Omental fat pad (tissue), 4 donors: ENCODE measurements around the gene ACAT2. TPM values are rescaled to one million over a fixed set of nuclear protein-coding genes. Genes with fewer than 3 reads are reported as not detected.
"Not testable (repeated sequence)": the region's sequence is repeated elsewhere in the genome, so short reads cannot be mapped to it uniquely, and the experiment has no call there.

Source experiments
- ATAC-seq: fragments of 150-250 bp; one replicate; pipeline ENCODE4 v1.9.1; 2016; ENCODE audit warnings: mild to moderate bottlenecking, moderate library complexity; ENCODE audit not compliant: low FRiP score
- DNase-seq: peaks from one replicate; pipeline ENCODE4 v3.0.0-alpha.2; 2019; ENCODE audit warnings: low spot score
- total RNA-seq, 4 donors: library from RNA; depleted of rRNA; stranded (reverse); fragments of >200 nt; gene quantifications; one replicate each; pipeline ENCODE4 v1.1.0, GENCODE V29; 2016
- TF ChIP-seq, protein P1 (sequence below), 3 donors: fragments of 450-650 bp; IDR thresholded peaks; one replicate each; pipeline ENCODE4 v1.5.1; 2016 to 2017; ENCODE audit warnings: antibody characterized with exemption in 3 of 3, mild to moderate bottlenecking in 3 of 3, moderate library complexity in 2 of 3

Gene ACAT2
- total RNA-seq, 4 donors from 2014 or later: 4.6 to 15.1 (median 6.5) TPM

DNA sequence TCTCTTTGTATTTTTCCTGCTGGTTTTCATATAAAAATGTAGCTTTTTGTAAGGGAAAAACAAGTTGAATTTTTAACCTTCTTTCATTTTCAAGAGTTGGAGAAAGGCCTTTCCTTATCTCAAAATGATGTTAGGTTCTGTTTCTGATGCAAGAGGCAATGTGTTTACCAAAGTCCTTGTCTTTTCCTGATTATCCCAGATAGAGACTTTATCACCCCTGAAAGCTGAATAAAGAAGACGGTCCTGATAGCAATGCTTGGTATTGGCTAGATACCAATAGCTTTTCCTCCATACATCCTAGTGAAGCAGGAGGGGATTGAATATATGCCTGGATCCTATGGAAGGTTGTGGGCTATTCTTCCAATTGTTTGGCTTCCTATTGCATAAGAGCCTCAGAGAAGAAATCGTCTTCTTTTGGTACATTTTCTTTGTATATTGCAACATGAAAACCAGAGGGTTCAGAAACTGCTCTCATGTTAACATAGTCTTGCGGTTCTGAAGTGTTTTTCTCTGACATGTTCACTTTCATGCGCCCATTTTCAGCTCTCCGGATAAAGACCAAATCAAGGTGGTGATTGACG is 43.7 kb downstream of the ACAT2 start:
- DNase-seq (no peak), ATAC-seq (no peak)
- TF ChIP-seq, protein P1, sequence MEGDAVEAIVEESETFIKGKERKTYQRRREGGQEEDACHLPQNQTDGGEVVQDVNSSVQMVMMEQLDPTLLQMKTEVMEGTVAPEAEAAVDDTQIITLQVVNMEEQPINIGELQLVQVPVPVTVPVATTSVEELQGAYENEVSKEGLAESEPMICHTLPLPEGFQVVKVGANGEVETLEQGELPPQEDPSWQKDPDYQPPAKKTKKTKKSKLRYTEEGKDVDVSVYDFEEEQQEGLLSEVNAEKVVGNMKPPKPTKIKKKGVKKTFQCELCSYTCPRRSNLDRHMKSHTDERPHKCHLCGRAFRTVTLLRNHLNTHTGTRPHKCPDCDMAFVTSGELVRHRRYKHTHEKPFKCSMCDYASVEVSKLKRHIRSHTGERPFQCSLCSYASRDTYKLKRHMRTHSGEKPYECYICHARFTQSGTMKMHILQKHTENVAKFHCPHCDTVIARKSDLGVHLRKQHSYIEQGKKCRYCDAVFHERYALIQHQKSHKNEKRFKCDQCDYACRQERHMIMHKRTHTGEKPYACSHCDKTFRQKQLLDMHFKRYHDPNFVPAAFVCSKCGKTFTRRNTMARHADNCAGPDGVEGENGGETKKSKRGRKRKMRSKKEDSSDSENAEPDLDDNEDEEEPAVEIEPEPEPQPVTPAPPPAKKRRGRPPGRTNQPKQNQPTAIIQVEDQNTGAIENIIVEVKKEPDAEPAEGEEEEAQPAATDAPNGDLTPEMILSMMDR (IDR thresholded peaks at IDR 0.05): no peak

DNA sequence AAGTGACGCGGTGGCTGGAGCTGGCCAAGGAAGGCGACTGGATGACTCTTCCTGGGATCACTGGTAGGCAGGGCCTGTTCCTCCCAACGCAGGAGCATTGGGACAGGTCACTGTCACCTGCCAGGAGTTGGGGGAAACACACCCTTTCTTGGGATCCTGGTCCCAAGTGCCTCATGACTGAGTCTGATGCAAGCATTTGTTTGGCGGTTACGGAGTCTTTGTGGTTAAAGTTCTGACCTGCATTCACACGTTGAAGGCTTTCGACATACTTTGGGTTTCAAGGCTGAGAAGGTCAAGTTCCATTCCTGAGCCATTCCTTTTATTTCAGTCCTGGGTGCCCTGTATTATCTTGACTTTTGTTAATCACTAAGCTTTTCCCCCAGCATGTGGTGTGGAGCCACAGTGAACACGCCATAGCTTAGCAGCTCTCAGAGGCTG is 44.2 kb downstream of the ACAT2 start:
- ATAC-seq (no peak), DNase-seq (no peak)
- TF ChIP-seq, protein P1 (IDR thresholded peaks at IDR 0.05): no peak

DNA sequence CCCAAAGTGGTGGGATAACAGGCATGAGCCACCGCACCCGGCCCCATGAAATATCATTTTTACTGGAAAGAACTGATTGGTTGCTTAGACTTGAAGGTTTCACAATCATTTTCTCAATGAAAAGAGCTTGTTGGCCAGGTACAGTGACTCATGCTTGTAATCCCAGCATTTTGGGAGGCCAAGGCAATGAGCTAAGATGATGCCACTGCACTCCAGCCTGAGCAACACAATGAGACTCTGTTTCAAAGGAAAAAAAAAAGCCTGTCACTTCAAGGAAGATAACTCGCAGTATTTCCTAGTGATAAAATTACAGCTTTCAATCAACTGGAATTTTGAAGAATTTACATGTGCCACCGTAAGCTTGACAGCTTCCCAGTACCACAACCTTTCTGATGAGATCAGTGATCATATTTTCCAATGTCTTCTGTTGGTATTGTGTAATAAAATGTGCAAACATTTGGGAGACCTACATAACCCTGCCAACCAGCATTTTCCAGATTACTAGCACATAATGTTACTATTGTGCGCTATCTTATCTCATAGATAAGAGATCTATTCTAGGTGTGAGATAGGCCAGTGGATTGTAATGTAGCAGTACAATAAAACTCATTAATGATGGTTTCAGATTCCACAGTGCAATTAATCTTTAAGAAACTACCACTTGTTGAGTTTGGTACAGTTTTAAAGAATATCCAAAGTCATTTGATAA is 45.5 kb downstream of the ACAT2 start:
- ATAC-seq (peak; percentile 65), DNase-seq (no peak)
- TF ChIP-seq, protein P1 (IDR thresholded peaks at IDR 0.05): no peak

DNA sequence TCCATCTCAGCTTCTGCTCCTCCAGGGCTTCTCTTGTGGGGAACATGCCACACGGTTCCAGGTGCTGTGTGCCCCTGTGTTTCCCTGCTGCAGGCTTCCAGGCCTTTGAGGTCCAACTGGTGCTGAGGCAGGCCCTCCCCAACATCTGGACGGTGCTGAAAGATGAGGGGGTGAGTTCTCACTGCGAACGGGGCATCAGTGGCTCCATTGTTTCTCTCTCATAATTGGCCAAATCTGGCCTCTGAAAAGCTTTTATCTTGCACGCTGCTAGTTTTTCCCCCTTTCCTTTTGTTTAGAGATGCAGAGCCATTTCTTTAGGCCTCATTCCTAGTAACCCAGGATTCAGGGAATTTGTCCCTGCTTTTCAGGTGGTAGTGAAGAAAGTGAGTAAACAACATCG is 46.8 kb downstream of the ACAT2 start:
- ATAC-seq: no peak
- TF ChIP-seq, protein P1 (IDR thresholded peaks at IDR 0.05): no peak
- no peak for DNase-seq

DNA sequence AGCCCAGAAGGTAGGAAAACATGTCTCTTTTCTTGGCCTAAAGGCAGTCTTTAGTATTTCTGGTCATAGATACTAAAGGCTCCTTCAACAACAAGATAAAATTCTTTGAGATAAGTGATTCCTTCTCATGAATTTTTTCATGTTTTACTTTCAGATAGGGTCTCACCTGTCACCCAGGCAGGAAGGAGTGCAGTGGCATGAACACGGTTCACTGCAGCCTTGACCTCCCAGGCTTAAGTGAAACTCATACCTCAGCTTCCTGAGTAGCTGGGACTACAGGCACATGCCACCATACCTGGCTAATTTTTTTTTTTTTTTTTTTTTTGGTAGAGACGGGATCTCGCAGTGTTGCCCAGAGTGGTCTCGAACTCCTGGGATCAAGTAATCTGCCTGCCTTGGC is 47.3 kb downstream of the ACAT2 start:
- ATAC-seq: no peak
- TF ChIP-seq, protein P1 (IDR thresholded peaks at IDR 0.05): no peak
- DNase-seq: no peak

DNA sequence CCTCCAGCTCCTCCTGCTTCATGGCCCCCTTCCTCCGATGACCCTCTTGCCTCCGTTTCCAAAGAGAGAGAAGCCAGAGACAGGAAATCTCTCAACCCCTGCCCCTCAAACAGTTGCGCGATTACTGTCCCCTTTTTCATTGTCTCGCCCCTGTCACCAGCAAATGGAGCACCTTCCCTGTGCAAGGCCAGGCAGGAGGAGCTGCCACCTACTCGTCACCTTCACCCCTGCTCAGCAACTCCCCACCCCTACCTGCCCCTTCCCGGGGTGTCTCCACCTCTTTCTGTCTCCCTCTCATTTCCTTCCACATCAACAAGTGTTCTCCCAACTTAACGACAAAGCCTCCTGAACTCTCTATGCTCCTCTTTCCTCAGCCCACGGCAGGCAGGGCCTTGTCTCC is 51.9 kb downstream of the ACAT2 start:
- TF ChIP-seq, protein P1 (IDR thresholded peaks at IDR 0.05): no peak
- no peak for ATAC-seq
- DNase-seq: no peak

DNA sequence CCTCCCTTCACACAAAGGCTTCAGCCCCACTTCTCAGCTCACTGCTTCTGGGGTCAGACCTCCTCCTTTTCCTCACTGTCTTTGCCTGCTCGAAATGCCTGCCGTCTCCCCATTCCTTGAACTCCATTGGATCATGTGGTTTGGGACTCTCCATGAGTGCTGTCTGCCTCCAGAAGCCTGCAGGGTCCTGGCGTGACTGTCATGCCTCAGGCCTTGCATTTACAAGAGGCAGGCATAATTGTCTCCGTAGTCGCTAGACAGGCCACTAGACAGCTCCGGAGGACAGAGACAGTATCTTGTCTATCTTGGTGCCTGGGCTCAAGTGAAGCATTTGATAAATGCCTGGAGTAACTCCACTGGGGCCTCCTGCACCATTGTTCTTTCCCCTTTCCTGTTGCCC is 53.6 kb downstream of the ACAT2 start:
- DNase-seq (no peak), ATAC-seq (no peak)
- TF ChIP-seq, protein P1 (IDR thresholded peaks at IDR 0.05): no peak

DNA sequence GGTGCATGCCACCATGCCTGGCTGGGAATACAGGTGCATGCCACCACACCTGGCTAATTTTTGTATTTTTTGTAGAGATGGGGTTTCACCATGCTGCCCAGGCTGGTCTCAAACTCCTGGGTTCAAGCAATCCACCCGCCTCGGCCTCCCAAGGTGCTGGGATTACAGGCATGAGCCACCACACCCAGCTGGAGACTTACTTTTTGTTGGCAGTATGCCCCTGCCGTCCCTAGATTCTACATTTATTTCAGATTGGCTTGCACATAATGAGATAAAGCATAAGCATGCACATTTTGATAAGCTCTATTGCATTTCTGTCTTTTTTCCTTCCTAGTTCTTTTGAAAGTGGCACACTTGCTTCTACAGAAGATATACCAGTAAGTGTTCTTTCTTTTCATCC is 54.9 kb downstream of the ACAT2 start:
- not testable (repeated sequence) for ATAC-seq, DNase-seq
